ENCODE results near the gene DUSP23. TPM values are rescaled to one million over a fixed set of nuclear protein-coding genes. Genes with fewer than 3 reads are reported as not detected.

DUSP23 gene
- total RNA-seq, 2 experiments from 2014 or later, result 13.0 to 14.1 TPM

DNA sequence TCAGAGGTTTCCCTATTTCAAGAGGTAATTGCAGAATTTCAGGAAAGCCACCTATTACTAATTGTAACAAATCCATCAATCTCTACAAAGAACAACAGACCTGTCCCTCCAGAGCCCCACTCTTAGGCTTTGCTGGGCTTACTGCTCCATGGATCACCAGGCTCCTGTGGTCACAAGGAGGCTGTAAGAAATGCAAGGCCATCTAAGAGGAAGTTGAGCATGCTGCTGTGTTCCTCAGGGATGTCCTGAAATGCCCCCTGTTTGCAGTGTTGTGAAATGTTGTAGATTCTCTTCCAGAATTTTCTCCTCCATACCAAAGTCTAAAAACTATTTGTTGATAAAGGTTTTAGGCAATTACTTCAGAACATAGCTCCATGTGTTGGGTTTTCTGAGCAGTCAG lies 24.4 kb upstream of the DUSP23 start:
- H3K27me3 Mint-ChIP-seq (ENCODE audit: low read depth), result no peaks in the 10 kb centered on the region
- no peaks in the 10 kb centered on the region for H3K4me1 Mint-ChIP-seq (ENCODE audit: low read depth)
- no peaks in the 10 kb centered on the region for H3K36me3 Mint-ChIP-seq (ENCODE audit: low read depth)
- CTCF ChIA-PET, result interaction anchor here (0.7 kb wide), 1 partner anchor 89 kb away, joined by 3 read pairs; no protein-coding TSS in a partner anchor
- intact Hi-C loops (cut with micrococcal nuclease), result no loop called here
- H3K9me3 Mint-ChIP-seq, result no peaks in the 10 kb centered on the region
- DNase-seq, result no peak
- H3K4me3 Mint-ChIP-seq, result no peak overlapping the region
- no peak overlapping the region for H3K27ac Mint-ChIP-seq

DNA sequence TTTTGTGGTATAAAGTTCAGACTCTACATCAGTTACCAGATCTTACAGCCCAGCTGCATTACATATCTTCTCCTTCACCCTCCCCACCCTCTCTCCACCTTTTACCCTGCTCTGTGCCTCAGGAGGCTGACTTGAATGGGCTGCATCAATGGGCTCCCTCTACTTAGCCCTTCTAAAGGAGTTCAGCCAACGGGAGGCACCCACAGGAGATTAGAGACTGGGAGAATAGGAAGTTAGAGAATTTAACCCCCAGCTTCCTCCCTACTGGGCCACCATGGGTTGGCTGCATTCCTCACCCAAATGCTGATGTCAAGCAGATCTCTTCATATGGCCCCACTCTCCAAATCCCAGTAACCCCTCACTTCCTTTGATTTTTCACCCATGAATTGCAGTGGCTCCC lies 17.1 kb upstream of the DUSP23 start:
- intact Hi-C loops (cut with micrococcal nuclease), result no loop called here
- Mint-ChIP-seq H3K27ac (no peak overlapping the region), H3K4me1 (ENCODE audit: low read depth) (no peaks in the 10 kb centered on the region)

DNA sequence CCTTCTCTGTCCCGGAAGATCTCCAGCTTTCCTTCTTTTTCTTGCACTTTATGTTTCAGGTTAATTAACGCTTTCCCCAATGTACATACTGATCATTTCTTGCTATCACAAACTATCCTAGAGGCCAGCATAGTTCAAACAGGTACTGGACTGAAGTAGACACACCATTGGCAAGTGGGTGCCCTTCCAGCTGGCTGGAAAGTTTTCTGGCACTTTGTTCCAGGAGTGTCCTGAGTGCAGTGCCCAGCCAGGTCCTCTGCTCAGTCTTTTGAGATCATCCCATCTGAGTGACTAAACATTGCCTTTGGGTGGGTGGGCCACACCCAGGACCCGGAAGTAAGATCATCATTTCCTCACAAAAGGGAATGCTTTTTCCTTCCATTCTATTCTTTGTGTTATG lies 15.0 kb upstream of the DUSP23 start:
- no peak overlapping the region for H3K4me3 Mint-ChIP-seq
- no peak for DNase-seq
- intact Hi-C loops (cut with micrococcal nuclease), result no loop called here
- H3K36me3 Mint-ChIP-seq (ENCODE audit: low read depth), result no peaks in the 10 kb centered on the region
- CTCF ChIA-PET, result no interaction called here
- H3K9me3 Mint-ChIP-seq, result no peaks in the 10 kb centered on the region
- no peaks in the 10 kb centered on the region for H3K4me1 Mint-ChIP-seq (ENCODE audit: low read depth)
- no peak overlapping the region for H3K27ac Mint-ChIP-seq
- no peaks in the 10 kb centered on the region for H3K27me3 Mint-ChIP-seq (ENCODE audit: low read depth)

More for the DNA sequence above, 17.1 kb upstream of the DUSP23 start:
- no peak overlapping the region for H3K4me3 Mint-ChIP-seq
- CTCF ChIA-PET, result interaction anchor here (0.7 kb wide), 1 partner anchor 54 kb away, joined by 3 read pairs; no protein-coding TSS in a partner anchor
- no peaks in the 10 kb centered on the region for H3K27me3 Mint-ChIP-seq (ENCODE audit: low read depth)
- DNase-seq, result no peak
- H3K9me3 Mint-ChIP-seq, result no peaks in the 10 kb centered on the region
- no peaks in the 10 kb centered on the region for H3K36me3 Mint-ChIP-seq (ENCODE audit: low read depth)

DNA sequence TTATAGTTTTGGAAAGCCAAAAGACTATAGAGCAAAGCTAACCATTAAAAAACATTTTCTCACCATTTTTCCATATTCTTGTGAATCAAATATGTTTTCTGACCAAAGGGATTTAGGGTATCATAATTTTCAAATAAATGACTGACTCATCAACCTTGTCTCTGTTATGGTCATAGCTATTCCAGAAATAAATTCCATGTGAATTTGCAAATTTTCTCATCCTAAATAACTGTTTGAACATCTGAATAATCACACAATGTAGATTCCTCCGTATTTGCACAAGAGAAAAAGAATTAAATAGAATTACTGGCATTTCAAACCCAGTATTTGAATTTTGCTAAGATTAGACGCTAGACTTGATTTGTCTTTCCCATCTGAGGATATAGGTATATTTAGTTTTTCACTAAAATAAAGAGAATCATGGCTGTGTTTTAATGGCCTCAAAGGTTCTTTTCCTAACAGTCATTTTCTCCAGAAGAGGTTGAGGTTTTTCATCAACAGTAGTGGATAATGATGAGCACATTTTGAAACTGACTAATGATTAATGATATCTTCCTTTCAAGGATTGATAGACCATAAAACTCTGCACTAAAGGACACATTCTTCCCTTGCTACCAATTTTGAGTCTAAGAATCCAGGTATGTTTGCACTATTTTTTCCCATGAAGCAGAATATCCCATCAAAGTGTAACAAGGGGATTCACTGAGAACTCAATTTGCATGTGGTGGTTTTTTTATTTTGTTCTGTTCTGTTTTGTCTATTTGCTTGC lies 9.5 kb upstream of the DUSP23 start:
- Mint-ChIP-seq H3K4me1 (ENCODE audit: low read depth) (no peaks in the 10 kb centered on the region), H3K9me3 (no peaks in the 10 kb centered on the region), H3K4me3 (no peak overlapping the region), H3K27me3 (ENCODE audit: low read depth) (no peaks in the 10 kb centered on the region), H3K36me3 (ENCODE audit: low read depth) (no peaks in the 10 kb centered on the region), H3K27ac (no peak overlapping the region)
- no peak for DNase-seq
- intact Hi-C loops (cut with micrococcal nuclease), result no loop called here
- CTCF ChIA-PET, result no interaction called here

DNA sequence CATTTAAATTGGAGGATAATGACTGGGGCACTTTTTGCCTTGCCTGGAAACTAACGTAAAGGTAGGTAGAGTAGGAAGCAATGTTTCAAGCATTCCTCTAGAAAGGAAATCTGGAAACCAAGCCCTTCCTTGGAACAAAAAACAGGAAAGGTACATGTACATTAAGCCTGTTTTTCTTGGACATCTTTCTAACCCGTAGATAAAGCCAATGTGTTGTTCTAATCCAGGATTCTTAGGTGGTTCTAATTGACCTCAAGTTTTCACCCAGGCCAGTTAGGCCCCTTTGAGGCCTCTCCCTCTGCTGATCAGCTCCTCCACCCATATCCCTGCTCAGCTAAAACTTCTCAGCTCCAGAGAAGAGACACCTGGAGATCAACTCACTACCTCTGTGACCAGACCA lies 6.3 kb upstream of the DUSP23 start:
- H3K27me3 Mint-ChIP-seq (ENCODE audit: low read depth), result no peaks in the 10 kb centered on the region
- no peak overlapping the region for H3K4me3 Mint-ChIP-seq
- no peaks in the 10 kb centered on the region for H3K36me3 Mint-ChIP-seq (ENCODE audit: low read depth)
- no peak for DNase-seq
- CTCF ChIA-PET, result no interaction called here
- intact Hi-C loops (cut with micrococcal nuclease), result no loop called here
- H3K27ac Mint-ChIP-seq, result no peak overlapping the region
- H3K9me3 Mint-ChIP-seq, result no peaks in the 10 kb centered on the region
- no peaks in the 10 kb centered on the region for H3K4me1 Mint-ChIP-seq (ENCODE audit: low read depth)

DNA sequence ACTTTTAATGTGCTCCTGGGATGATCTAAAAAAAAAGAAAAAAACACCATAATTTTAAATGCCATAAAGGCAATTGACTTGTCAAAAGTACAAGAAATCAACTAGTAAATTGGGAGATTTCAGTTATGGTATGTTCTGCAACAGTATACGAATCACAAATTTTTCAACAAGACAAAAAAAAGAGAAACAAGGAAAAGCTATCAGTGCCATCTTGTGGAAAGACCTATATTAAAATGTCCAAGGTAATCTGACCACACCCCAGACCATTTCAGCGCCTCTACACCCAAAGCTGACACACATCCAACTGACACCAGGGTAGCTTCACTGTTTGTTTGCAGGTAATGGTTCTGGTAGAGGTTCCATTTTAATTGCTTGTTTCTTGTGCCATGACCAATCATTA lies 5.0 kb upstream of the DUSP23 start:
- H3K27me3 Mint-ChIP-seq (ENCODE audit: low read depth), result no peaks in the 10 kb centered on the region
- no peak for DNase-seq
- peaks cover 4% of the 10 kb centered on the region for H3K4me1 Mint-ChIP-seq (ENCODE audit: low read depth)
- H3K4me3 Mint-ChIP-seq, result no peak overlapping the region
- H3K36me3 Mint-ChIP-seq (ENCODE audit: low read depth), result no peaks in the 10 kb centered on the region
- no peak overlapping the region for H3K27ac Mint-ChIP-seq
- intact Hi-C loops (cut with micrococcal nuclease), result no loop called here
- CTCF ChIA-PET, result interaction anchor here (1.5 to 4.8 kb wide), 2 partner anchors 24 to 117 kb away, joined by 3 to 16 read pairs; no protein-coding TSS in a partner anchor
- no peaks in the 10 kb centered on the region for H3K9me3 Mint-ChIP-seq

DNA sequence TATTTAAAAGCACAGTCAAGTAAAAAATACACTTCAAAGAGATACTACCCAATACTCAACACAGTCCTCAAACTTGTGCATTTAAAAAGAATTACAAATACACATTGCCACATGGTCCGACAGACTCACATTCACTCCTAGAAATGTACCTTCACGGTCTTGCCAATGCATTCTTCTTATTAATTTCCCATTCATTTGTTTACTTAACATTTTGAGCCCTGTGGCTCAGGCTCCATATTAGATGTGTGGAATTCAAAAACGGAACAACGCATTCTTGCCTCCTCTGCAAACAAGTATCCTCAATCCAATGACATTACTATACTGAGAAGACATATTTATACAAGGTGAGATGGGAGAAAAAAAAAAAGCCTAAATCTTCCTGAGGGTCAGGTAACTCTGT lies 2.5 kb upstream of the DUSP23 start:
- Mint-ChIP-seq H3K36me3 (ENCODE audit: low read depth) (no peaks in the 10 kb centered on the region), H3K4me1 (ENCODE audit: low read depth) (peaks cover 7% of the 10 kb centered on the region), H3K27me3 (ENCODE audit: low read depth) (no peaks in the 10 kb centered on the region), H3K9me3 (no peaks in the 10 kb centered on the region), H3K4me3 (no peak overlapping the region), H3K27ac (no peak overlapping the region)
- intact Hi-C loops (cut with micrococcal nuclease), result no loop called here
- CTCF ChIA-PET, result interaction anchor here (1.3 to 4.8 kb wide), 3 partner anchors 12 to 114 kb away, joined by 4 to 16 read pairs (median 4); no protein-coding TSS in a partner anchor
- no peak for DNase-seq

DNA sequence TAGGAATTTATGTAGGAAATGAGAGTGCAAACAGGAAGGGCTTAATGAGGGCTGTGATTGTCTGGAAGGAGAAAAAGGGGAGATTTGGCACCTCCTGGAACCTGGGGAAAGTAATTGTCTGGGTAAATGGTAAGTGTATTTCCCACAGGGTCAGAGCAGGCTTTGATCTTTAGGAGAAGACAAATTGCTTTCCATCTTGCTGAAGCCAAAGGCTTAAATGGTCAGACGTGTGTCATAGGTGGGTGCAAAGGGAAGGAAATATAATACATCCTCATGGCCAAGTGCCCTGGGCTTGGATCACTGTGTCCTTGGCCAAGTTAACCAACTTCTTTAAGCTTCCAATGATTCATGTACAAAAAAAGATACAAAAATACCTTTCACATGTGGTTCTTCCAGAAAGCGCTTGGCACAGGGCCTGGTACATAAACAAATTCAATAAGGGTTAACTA lies 1.3 kb upstream of the DUSP23 start:
- H3K4me3 Mint-ChIP-seq, result no peak overlapping the region
- no peak overlapping the region for H3K27ac Mint-ChIP-seq
- intact Hi-C loops (cut with micrococcal nuclease), result no loop called here
- H3K9me3 Mint-ChIP-seq, result no peaks in the 10 kb centered on the region
- CTCF ChIA-PET, result interaction anchor here (4.8 kb wide), 1 partner anchor 113 kb away, joined by 16 read pairs; no protein-coding TSS in a partner anchor
- no peak for DNase-seq
- no peaks in the 10 kb centered on the region for H3K27me3 Mint-ChIP-seq (ENCODE audit: low read depth)
- peaks cover 7% of the 10 kb centered on the region for H3K4me1 Mint-ChIP-seq (ENCODE audit: low read depth)
- no peaks in the 10 kb centered on the region for H3K36me3 Mint-ChIP-seq (ENCODE audit: low read depth)

DNA sequence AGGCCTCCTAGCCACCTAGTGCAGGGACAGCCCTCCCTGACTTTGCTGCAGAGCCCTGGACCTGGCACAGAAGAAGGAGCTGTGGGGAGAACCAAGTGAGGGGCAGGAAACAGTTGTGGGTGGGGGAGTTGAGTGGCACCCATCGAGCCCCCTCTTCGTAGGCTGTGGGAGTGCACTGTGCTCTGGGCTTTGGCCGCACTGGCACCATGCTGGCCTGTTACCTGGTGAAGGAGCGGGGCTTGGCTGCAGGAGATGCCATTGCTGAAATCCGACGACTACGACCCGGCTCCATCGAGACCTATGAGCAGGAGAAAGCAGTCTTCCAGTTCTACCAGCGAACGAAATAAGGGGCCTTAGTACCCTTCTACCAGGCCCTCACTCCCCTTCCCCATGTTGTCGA lies 1.2 kb downstream of the DUSP23 start:
- CTCF ChIA-PET, result interaction anchor here (1.0 to 4.0 kb wide), 7 partner anchors 8 to 226 kb away, joined by 3 to 27 read pairs (median 6); no protein-coding TSS in a partner anchor
- Mint-ChIP-seq H3K27ac (no peak overlapping the region), H3K9me3 (no peaks in the 10 kb centered on the region), H3K36me3 (ENCODE audit: low read depth) (no peaks in the 10 kb centered on the region), H3K4me1 (ENCODE audit: low read depth) (peaks cover 7% of the 10 kb centered on the region), H3K4me3 (peak overlapping the region; percentile 73), H3K27me3 (ENCODE audit: low read depth) (no peaks in the 10 kb centered on the region)
- intact Hi-C loops (cut with micrococcal nuclease), result loop anchor here (2.0 to 10.0 kb wide), 3 partner anchors 45 to 647 kb away; partner anchors contain the start of gene SLAMF8
- DNase-seq, result no peak

DNA sequence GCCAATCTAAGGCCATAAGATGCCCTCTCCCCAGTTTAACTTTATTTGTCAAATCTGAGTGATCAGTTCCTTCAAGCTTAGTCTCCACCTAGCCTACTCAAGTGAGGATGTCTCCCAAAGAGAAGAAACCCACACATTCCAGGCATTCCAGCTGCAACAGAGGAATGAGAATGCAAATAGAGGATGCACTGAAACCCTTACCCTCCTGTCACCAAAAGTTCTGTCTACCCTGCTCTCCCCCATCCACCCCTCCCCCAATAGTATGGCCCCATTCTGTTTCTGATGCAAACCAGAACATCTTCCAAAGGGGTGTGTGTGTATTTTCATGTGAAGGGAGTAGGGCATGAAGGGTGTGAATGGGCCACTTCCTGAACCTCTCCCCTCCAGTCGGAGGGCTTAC lies 3.0 kb downstream of the DUSP23 start:
- H3K4me1 Mint-ChIP-seq (ENCODE audit: low read depth), result peaks cover 7% of the 10 kb centered on the region
- CTCF ChIA-PET, result interaction anchor here (1.0 to 4.0 kb wide), 3 partner anchors 15 to 108 kb away, joined by 3 to 27 read pairs (median 3); no protein-coding TSS in a partner anchor
- H3K36me3 Mint-ChIP-seq (ENCODE audit: low read depth), result no peaks in the 10 kb centered on the region
- no peak for DNase-seq
- no peak overlapping the region for H3K4me3 Mint-ChIP-seq
- intact Hi-C loops (cut with micrococcal nuclease), result loop anchor here (5.0 to 10.0 kb wide), 2 partner anchors 44 to 649 kb away; partner anchors contain the start of gene SLAMF8
- no peaks in the 10 kb centered on the region for H3K27me3 Mint-ChIP-seq (ENCODE audit: low read depth)
- H3K27ac Mint-ChIP-seq, result no peak overlapping the region
- no peaks in the 10 kb centered on the region for H3K9me3 Mint-ChIP-seq

DNA sequence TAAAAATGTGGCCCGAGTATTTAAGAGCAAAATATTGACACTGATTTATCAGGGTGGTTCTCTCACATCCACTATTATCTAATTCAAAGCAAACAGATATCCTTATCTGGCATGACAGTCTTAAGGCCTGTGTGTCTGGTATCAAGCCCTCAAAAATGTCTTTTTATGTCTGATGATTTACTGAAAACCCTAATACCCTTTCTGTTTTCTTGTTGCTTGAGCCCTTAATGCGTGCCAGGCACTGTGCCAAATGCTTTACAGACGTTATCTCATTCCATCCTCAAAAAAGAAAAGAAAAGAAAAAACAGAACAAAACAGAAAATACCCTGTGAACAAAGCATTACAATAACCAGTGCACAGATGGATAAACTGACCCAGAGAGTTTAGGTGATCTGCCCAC lies 5.7 kb downstream of the DUSP23 start:
- no peak overlapping the region for H3K27ac Mint-ChIP-seq
- H3K36me3 Mint-ChIP-seq (ENCODE audit: low read depth), result no peaks in the 10 kb centered on the region
- no peaks in the 10 kb centered on the region for H3K9me3 Mint-ChIP-seq
- CTCF ChIA-PET, result interaction anchor here (4.9 kb wide), 1 partner anchor 12 kb away, joined by 27 read pairs; no protein-coding TSS in a partner anchor
- intact Hi-C loops (cut with micrococcal nuclease), result loop anchor here (10.0 kb wide), 1 partner anchor 652 kb away; no protein-coding TSS in a partner anchor
- no peak overlapping the region for H3K4me3 Mint-ChIP-seq
- no peaks in the 10 kb centered on the region for H3K27me3 Mint-ChIP-seq (ENCODE audit: low read depth)
- peaks cover under 1% of the 10 kb centered on the region for H3K4me1 Mint-ChIP-seq (ENCODE audit: low read depth)
- no peak for DNase-seq

DNA sequence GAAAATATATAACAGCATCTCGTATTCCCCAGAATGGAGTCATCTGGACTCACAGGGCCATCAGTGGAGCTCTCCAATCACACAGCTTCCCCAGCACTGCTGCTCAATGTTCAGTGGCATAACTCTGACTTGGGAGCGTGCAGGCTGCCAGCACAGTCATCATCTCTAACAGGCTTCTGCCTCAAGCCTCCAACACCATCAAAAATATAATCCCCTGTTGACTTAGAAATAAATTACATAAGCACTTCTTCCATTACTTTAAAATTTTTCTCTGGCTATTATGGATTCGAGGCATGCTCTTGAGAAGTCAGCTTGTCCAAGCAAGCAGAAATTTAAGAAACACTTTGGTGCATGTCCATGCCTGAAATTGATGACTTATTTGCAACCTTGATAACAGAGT lies 6.2 kb downstream of the DUSP23 start:
- Mint-ChIP-seq H3K4me1 (ENCODE audit: low read depth) (no peaks in the 10 kb centered on the region), H3K27me3 (ENCODE audit: low read depth) (no peaks in the 10 kb centered on the region), H3K27ac (no peak overlapping the region), H3K4me3 (no peak overlapping the region), H3K9me3 (no peaks in the 10 kb centered on the region), H3K36me3 (ENCODE audit: low read depth) (no peaks in the 10 kb centered on the region)
- intact Hi-C loops (cut with micrococcal nuclease), result loop anchor here (10.0 kb wide), 1 partner anchor 652 kb away; no protein-coding TSS in a partner anchor
- CTCF ChIA-PET, result interaction anchor here (0.6 to 4.9 kb wide), 2 partner anchors 12 to 219 kb away, joined by 6 to 27 read pairs; no protein-coding TSS in a partner anchor
- DNase-seq, result no peak

Measured in activated naive CD4-positive, alpha-beta T cell treated with anti-CD3 and anti-CD28 coated beads for 36 hours (primary cell).